PC-9 (cell line): ENCODE data around the gene ERMAP. TPM values are rescaled to one million over a fixed set of nuclear protein-coding genes. Genes with fewer than 3 reads are reported as not detected.
A peak's percentile ranks its signal among the peaks of the same experiment; 100 is the strongest.

Source experiments
- BruUV-seq: library from RNA; stranded (reverse); fragments of 400-500 nt; replicated peaks from 2 replicates; lab custom pipeline; 2021; lab: Mats Ljungman, UMichigan
- CTCF ChIA-PET: fragments of 300-600 bp; sonication (Branson Sonifier 250); formaldehyde crosslinking; loops from one replicate; lab custom pipeline; 2022; ENCODE audit warnings: antibody characterized with exemption; lab: Charles Lee
- POLR2A ChIA-PET: fragments of 300-600 bp; sonication (Branson Sonifier 250); formaldehyde crosslinking; loops from one replicate; lab custom pipeline; 2022; ENCODE audit warnings: antibody characterized with exemption; ENCODE audit not compliant: unreplicated experiment; lab: Charles Lee
- DNase-seq, 2 experiments: peaks; one replicate each; pipeline versions ENCODE4 v3.0.0 to v3.0.0-alpha.2; 2015 to 2022; ENCODE audit warnings: mixed read lengths in 1 of 2
- H2AFZ ChIP-seq: fragments of 200-600 bp; sonication (generic); 2 replicates; pipeline ENCODE4 v1.8.1; 2017; ENCODE audit warnings: antibody characterized with exemption
- H3F3A ChIP-seq: fragments of 200-600 bp; sonication (generic); 2 replicates; pipeline ENCODE4 v1.8.1; 2017; ENCODE audit warnings: antibody characterized with exemption, mild to moderate bottlenecking, low read depth; ENCODE audit not compliant: insufficient read depth
- H3K27ac ChIP-seq: fragments of 200-600 bp; sonication (generic); 2 replicates; pipeline ENCODE4 v1.6.1; 2016; ENCODE audit warnings: mixed run types
- H3K27me3 ChIP-seq: fragments of 200-600 bp; sonication (generic); 2 replicates; pipeline ENCODE4 v1.6.1; 2016; ENCODE audit warnings: low read depth, mixed run types; ENCODE audit not compliant: insufficient read depth
- H3K36me3 ChIP-seq: fragments of 200-600 bp; sonication (generic); 2 replicates; pipeline ENCODE4 v1.6.1; 2016; ENCODE audit warnings: low read depth, mixed run types
- H3K4me1 ChIP-seq: fragments of 200-600 bp; sonication (generic); replicated peaks from 2 replicates; pipeline ENCODE4 v1.6.1; 2016; ENCODE audit warnings: mixed run types; ENCODE audit not compliant: insufficient read depth
- H3K4me2 ChIP-seq: fragments of 200-600 bp; sonication (generic); 2 replicates; pipeline ENCODE4 v1.6.1; 2017; ENCODE audit warnings: mixed run types
- H3K4me3 ChIP-seq: fragments of 200-600 bp; sonication (generic); 2 replicates; pipeline ENCODE4 v1.6.1; 2016; ENCODE audit warnings: mixed run types
- H3K79me2 ChIP-seq: fragments of 200-600 bp; sonication (generic); 2 replicates; pipeline ENCODE4 v1.6.1; 2017; ENCODE audit warnings: low read depth, mixed run types
- H3K9me2 ChIP-seq: fragments of 200-600 bp; sonication (generic); 2 replicates; pipeline ENCODE4 v1.8.1; 2017; ENCODE audit warnings: mild to moderate bottlenecking; ENCODE audit not compliant: insufficient read depth
- H3K9me3 ChIP-seq: fragments of 200-600 bp; sonication (generic); 2 replicates; pipeline ENCODE4 v1.8.1; 2016; ENCODE audit warnings: low read depth; ENCODE audit not compliant: insufficient read depth
- H4K20me1 ChIP-seq: fragments of 200-600 bp; sonication (generic); 2 replicates; pipeline ENCODE4 v1.8.1; 2017; ENCODE audit not compliant: insufficient read depth
- EZH2 ChIP-seq: fragments of 200-600 bp; sonication (generic); IDR thresholded peaks from 2 replicates; pipeline ENCODE4 v1.8.0; 2017; ENCODE audit warnings: antibody characterized with exemption, low read depth
- intact Hi-C: fragments of 100-400 bp; cut with micrococcal nuclease; formaldehyde crosslinking; loops from one replicate; pipeline ENCODE4 v1.10.0; 2022; ENCODE audit not compliant: unreplicated experiment
- total RNA-seq: library from RNA; stranded (reverse); gene quantifications from 2 replicates; pipeline ENCODE4 v1.2.3, GENCODE V29; 2021
- TF ChIP-seq, protein P1 (sequence below): fragments of 200-600 bp; sonication (generic); conservative IDR thresholded peaks from 2 replicates; pipeline ENCODE4 v1.6.1; 2017; ENCODE audit warnings: mixed run types, antibody characterized with exemption, mild to moderate bottlenecking, moderate library complexity

The ERMAP gene
- total RNA-seq, 1 experiment from 2014 or later: 20.8 TPM

DNA sequence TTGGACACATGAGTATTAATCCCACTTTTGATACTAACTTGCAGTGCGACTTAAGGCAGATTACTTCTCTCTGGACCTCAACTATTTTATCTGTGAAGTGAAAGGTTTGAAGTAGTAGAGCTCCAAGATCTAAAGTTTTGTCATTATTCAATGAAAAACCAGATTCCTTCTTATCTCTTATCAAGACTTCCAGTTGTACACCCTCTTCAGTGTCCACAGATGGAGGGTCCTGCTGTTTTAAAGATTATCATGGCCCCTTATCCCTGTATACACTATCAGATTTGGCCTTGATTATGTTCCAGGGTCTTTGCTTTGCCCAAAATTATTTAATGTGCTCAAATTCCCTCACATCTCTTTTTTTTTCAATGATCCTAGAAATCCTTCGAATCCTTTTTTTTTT lies 48.8 kb upstream of the ERMAP start:
- Histone ChIP-seq H3F3A (no peaks in the 10 kb centered on the region), H3K27me3 (no peaks in the 10 kb centered on the region), H2AFZ (peak overlapping the region; percentile 89), H3K4me1 (peaks cover 24% of the 10 kb centered on the region), H3K9me3 (no peaks in the 10 kb centered on the region), H4K20me1 (no peaks in the 10 kb centered on the region), H3K36me3 (no peaks in the 10 kb centered on the region), H3K4me3 (peak overlapping the region; percentile 86), H3K79me2 (peaks cover 30% of the 10 kb centered on the region), H3K9me2 (no peaks in the 10 kb centered on the region), H3K27ac (no peak overlapping the region), H3K4me2 (peak overlapping the region; percentile 90)
- CTCF ChIA-PET: no interaction called here
- POLR2A ChIA-PET: no interaction called here
- intact Hi-C loops: loop anchor here (10.0 kb wide), 1 partner anchor 1333 kb away; no protein-coding TSS in a partner anchor
- BruUV-seq: no TSS peak
- no peak for DNase-seq
- TF ChIP-seq, protein P1, sequence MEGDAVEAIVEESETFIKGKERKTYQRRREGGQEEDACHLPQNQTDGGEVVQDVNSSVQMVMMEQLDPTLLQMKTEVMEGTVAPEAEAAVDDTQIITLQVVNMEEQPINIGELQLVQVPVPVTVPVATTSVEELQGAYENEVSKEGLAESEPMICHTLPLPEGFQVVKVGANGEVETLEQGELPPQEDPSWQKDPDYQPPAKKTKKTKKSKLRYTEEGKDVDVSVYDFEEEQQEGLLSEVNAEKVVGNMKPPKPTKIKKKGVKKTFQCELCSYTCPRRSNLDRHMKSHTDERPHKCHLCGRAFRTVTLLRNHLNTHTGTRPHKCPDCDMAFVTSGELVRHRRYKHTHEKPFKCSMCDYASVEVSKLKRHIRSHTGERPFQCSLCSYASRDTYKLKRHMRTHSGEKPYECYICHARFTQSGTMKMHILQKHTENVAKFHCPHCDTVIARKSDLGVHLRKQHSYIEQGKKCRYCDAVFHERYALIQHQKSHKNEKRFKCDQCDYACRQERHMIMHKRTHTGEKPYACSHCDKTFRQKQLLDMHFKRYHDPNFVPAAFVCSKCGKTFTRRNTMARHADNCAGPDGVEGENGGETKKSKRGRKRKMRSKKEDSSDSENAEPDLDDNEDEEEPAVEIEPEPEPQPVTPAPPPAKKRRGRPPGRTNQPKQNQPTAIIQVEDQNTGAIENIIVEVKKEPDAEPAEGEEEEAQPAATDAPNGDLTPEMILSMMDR: no peak
- no peak for TF ChIP-seq EZH2

DNA sequence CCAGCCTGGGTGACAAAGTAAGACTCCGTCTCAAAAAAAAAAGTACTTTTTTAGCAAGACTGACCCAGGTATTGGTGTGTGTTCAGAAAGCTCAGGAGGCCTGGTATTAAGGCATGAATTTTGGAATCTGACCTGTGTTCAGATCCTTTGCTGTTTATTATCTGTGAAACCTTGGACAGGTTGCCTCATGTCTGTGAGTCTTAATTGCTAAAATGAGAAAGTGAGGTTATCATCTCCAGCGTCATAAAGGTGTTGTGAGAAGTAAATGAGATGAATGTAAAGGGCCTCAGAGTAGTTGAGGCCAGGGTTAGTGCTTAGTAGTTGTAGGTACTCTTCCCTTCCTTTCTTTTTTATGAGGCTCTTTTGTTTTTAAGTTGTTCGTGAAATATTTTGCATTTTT lies 47.1 kb upstream of the ERMAP start:
- BruUV-seq: no TSS peak
- H3K4me3 ChIP-seq: no peak overlapping the region
- no peak for TF ChIP-seq EZH2
- TF ChIP-seq, protein P1: no peak
- no peaks in the 10 kb centered on the region for H3K9me2 ChIP-seq
- no peak overlapping the region for H2AFZ ChIP-seq
- H3F3A ChIP-seq: no peaks in the 10 kb centered on the region
- H3K27me3 ChIP-seq: no peaks in the 10 kb centered on the region
- H3K4me2 ChIP-seq: no peak overlapping the region
- ChIA-PET POLR2A (no interaction called here), CTCF (no interaction called here)
- H3K36me3 ChIP-seq: no peaks in the 10 kb centered on the region
- H3K9me3 ChIP-seq: no peaks in the 10 kb centered on the region
- no peaks in the 10 kb centered on the region for H4K20me1 ChIP-seq
- H3K27ac ChIP-seq: no peak overlapping the region
- intact Hi-C loops: loop anchor here (10.0 kb wide), 2 partner anchors 645 to 1335 kb away; no protein-coding TSS in a partner anchor
- peaks cover 29% of the 10 kb centered on the region for H3K79me2 ChIP-seq
- no peak for DNase-seq
- H3K4me1 ChIP-seq: peaks cover 23% of the 10 kb centered on the region

DNA sequence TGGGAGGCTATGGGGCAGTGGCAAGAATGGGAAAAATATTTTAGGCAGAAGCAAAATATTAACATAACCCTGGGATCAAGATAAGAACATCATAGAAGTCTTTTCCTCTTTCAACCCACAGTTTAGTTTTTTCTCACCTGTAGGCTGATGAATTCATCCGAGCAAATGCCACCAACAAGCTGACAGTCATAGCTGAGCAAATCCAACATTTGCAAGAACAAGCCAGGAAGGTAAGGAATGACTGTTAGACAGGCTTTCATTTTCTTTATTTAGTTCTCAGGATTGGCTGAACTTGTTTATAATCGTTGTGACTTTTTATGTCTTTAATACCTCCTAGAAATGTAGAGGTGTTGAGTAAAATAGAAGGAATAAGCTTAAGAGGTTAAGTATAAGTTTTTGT lies 43.5 kb upstream of the ERMAP start:
- BruUV-seq: no TSS peak
- Histone ChIP-seq H3K36me3 (no peaks in the 10 kb centered on the region), H4K20me1 (no peaks in the 10 kb centered on the region), H3K9me2 (no peaks in the 10 kb centered on the region), H3K9me3 (no peaks in the 10 kb centered on the region), H3K4me3 (no peak overlapping the region), H2AFZ (no peak overlapping the region), H3K4me1 (peaks cover 6% of the 10 kb centered on the region), H3F3A (no peaks in the 10 kb centered on the region), H3K79me2 (peaks cover 11% of the 10 kb centered on the region), H3K4me2 (no peak overlapping the region), H3K27me3 (no peaks in the 10 kb centered on the region), H3K27ac (no peak overlapping the region)
- POLR2A ChIA-PET: interaction anchor here (0.6 kb wide), 1 partner anchor 75 kb away, joined by 7 read pairs; no protein-coding TSS in a partner anchor
- CTCF ChIA-PET: no interaction called here
- intact Hi-C loops: loop anchor here (10.0 kb wide), 1 partner anchor 641 kb away; no protein-coding TSS in a partner anchor
- no peak for DNase-seq
- TF ChIP-seq EZH2: no peak
- TF ChIP-seq, protein P1: no peak
